OCI-LY1 (cell line): ENCODE measurements around the gene NRP2.

Source experiments
- EZH2 ChIP-seq: fragments of 200-600 bp; sonication (generic), shearing (Covaris generic); IDR thresholded peaks from 2 replicates; pipeline ENCODE4 v1.8.0; 2017; ENCODE audit warnings: borderline replicate concordance, mixed run types, mild to moderate bottlenecking, antibody characterized with exemption, low read length, moderate library complexity, mixed read lengths
- TF ChIP-seq, protein P1 (sequence below): fragments of 200-600 bp; sonication (generic), shearing (Covaris generic); IDR thresholded peaks from 2 replicates; pipeline ENCODE4 v1.5.1; 2017; ENCODE audit warnings: mild to moderate bottlenecking, antibody characterized with exemption, low read length, moderate library complexity, mixed read lengths

DNA sequence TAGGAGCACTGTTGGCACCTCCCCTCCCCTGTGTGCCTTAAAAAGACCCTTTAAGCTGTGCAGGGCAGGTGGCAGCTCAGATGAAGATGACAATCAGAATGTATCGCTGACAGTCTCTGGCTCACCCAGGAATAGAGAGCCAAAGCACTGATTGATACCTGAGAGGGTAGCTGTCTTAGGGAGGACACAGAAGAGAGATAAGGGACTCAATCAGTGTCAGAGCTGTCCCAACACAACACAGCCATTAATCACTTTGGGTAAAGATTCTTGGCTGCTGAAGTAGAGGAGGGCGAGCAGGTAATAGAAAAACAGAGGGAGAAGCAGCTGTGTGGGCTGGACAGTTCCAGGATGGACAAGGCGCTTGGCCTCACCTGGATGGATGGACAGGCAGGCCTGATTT is 124.9 kb downstream of the NRP2 start:
- TF ChIP-seq EZH2, result no peak
- TF ChIP-seq, protein P1, sequence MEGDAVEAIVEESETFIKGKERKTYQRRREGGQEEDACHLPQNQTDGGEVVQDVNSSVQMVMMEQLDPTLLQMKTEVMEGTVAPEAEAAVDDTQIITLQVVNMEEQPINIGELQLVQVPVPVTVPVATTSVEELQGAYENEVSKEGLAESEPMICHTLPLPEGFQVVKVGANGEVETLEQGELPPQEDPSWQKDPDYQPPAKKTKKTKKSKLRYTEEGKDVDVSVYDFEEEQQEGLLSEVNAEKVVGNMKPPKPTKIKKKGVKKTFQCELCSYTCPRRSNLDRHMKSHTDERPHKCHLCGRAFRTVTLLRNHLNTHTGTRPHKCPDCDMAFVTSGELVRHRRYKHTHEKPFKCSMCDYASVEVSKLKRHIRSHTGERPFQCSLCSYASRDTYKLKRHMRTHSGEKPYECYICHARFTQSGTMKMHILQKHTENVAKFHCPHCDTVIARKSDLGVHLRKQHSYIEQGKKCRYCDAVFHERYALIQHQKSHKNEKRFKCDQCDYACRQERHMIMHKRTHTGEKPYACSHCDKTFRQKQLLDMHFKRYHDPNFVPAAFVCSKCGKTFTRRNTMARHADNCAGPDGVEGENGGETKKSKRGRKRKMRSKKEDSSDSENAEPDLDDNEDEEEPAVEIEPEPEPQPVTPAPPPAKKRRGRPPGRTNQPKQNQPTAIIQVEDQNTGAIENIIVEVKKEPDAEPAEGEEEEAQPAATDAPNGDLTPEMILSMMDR, result no peak
